Nephron progenitor cell (in vitro differentiated cells): ENCODE results near the gene RABEP1.

Source experiments
- DNase-seq: peaks from one replicate; pipeline ENCODE4 v3.0.0; 2021
- H3K27ac Mint-ChIP-seq: 2 replicates; pipeline ENCODE4 v1.8.0; 2021; ENCODE audit warnings: mild to moderate bottlenecking, moderate library complexity, mixed read lengths
- H3K27me3 Mint-ChIP-seq: 2 replicates; pipeline ENCODE4 v1.8.0; 2021; ENCODE audit warnings: mild to moderate bottlenecking, low read depth, mixed read lengths; ENCODE audit not compliant: poor library complexity
- H3K36me3 Mint-ChIP-seq: 2 replicates; pipeline ENCODE4 v1.8.0; 2021; ENCODE audit warnings: low read depth, mixed read lengths
- H3K4me1 Mint-ChIP-seq: 2 replicates; pipeline ENCODE4 v1.8.0; 2021; ENCODE audit warnings: mixed read lengths
- H3K4me3 Mint-ChIP-seq: 2 replicates; pipeline ENCODE4 v1.8.0; 2021; ENCODE audit warnings: mild to moderate bottlenecking, moderate library complexity, mixed read lengths
- H3K9me3 Mint-ChIP-seq: 2 replicates; pipeline ENCODE4 v1.8.0; 2021; ENCODE audit warnings: mild to moderate bottlenecking, moderate library complexity, mixed read lengths
- TF ChIP-seq, protein P1 (sequence below): fragments of 200-600 bp; sonication (generic); IDR thresholded peaks from 2 replicates; pipeline ENCODE4 v1.5.0; 2021; ENCODE audit warnings: antibody characterized with exemption

Gene RABEP1

DNA sequence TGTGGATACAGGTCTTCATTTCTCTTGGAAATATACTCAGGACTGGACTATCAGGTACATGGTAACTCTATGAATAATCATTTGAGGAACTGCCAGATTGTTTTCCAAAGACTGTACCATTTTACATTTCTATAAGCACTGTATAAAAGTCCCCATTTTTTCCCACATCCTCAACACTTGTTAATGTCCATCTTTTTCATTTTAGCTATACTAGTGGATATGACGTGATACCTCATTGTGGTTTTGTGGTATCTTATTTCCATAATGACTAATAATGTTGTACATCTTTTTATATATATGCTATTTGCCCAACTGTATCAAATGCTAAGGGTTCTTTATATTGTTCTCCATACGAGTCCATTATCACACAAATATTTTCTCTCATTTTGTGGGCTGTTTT, 114.5 kb downstream of the RABEP1 start:
- peaks cover 75% of the 10 kb centered on the region for H3K36me3 Mint-ChIP-seq
- no peak overlapping the region for H3K4me3 Mint-ChIP-seq
- H3K27ac Mint-ChIP-seq = no peak overlapping the region
- H3K4me1 Mint-ChIP-seq = no peaks in the 10 kb centered on the region
- TF ChIP-seq, protein P1, sequence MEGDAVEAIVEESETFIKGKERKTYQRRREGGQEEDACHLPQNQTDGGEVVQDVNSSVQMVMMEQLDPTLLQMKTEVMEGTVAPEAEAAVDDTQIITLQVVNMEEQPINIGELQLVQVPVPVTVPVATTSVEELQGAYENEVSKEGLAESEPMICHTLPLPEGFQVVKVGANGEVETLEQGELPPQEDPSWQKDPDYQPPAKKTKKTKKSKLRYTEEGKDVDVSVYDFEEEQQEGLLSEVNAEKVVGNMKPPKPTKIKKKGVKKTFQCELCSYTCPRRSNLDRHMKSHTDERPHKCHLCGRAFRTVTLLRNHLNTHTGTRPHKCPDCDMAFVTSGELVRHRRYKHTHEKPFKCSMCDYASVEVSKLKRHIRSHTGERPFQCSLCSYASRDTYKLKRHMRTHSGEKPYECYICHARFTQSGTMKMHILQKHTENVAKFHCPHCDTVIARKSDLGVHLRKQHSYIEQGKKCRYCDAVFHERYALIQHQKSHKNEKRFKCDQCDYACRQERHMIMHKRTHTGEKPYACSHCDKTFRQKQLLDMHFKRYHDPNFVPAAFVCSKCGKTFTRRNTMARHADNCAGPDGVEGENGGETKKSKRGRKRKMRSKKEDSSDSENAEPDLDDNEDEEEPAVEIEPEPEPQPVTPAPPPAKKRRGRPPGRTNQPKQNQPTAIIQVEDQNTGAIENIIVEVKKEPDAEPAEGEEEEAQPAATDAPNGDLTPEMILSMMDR = no peak
- no peak for DNase-seq
- H3K9me3 Mint-ChIP-seq = no peaks in the 10 kb centered on the region
- peaks cover 3% of the 10 kb centered on the region for H3K27me3 Mint-ChIP-seq

- H3K27me3 Mint-ChIP-seq = no peaks in the 10 kb centered on the region
- DNase-seq = no peak
- H3K4me1 Mint-ChIP-seq = no peaks in the 10 kb centered on the region
- no peaks in the 10 kb centered on the region for H3K9me3 Mint-ChIP-seq
- TF ChIP-seq, protein P1 = no peak
- peaks cover 68% of the 10 kb centered on the region for H3K36me3 Mint-ChIP-seq
- H3K27ac Mint-ChIP-seq = no peak overlapping the region
- no peak overlapping the region for H3K4me3 Mint-ChIP-seq
Observed at GRCh38 chr17:5399767-5400166, 117.7 kb downstream of the RABEP1 start.

DNA sequence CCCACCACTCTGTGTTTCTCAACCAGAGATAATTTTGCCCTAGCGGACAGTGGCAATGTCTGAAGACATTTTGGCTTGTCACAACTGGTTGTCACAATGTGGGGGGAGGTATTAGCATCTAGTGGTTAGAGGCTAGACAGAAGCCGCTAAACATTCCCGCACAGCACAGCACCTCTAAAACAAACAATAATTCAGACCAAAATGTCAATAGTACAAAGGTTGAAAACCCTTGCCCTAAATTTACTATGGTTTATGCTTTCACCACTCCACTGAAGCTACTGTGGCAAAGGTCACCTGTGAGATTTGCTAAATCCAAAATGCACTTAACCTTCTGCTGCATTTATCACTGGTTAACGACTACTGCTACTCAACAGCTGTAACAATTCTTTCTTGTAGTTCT, 123.3 kb downstream of the RABEP1 start:
- no peaks in the 10 kb centered on the region for H3K27me3 Mint-ChIP-seq
- H3K36me3 Mint-ChIP-seq = peaks cover 32% of the 10 kb centered on the region
- no peaks in the 10 kb centered on the region for H3K9me3 Mint-ChIP-seq
- H3K4me1 Mint-ChIP-seq = no peaks in the 10 kb centered on the region
- no peak overlapping the region for H3K27ac Mint-ChIP-seq
- TF ChIP-seq, protein P1 = no peak
- no peak for DNase-seq
- no peak overlapping the region for H3K4me3 Mint-ChIP-seq

DNA sequence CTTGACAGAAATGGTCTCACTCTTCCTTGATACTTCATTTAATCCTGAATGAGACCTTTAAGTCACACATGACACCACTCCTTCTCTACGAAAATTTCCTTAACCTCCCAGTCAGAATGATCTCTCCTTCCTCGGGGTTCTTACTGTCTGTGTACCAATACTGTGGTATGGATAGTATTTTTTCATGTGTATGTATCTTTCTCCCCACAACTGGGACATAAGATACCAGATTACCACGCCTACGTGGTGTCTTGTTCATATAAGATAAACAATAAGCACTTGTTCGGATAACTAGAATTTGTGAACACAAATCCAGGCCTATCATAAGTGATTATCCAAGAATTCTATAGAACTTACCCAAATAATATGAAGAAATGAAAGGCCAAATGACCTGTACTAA, 126.1 kb downstream of the RABEP1 start:
- TF ChIP-seq, protein P1 = no peak
- no peak for DNase-seq
- H3K4me3 Mint-ChIP-seq = no peak overlapping the region
- H3K9me3 Mint-ChIP-seq = no peaks in the 10 kb centered on the region
- H3K27ac Mint-ChIP-seq = no peak overlapping the region
- no peaks in the 10 kb centered on the region for H3K27me3 Mint-ChIP-seq
- peaks cover 42% of the 10 kb centered on the region for H3K36me3 Mint-ChIP-seq
- H3K4me1 Mint-ChIP-seq = no peaks in the 10 kb centered on the region

- Mint-ChIP-seq H3K4me3 (no peak overlapping the region), H3K27me3 (no peaks in the 10 kb centered on the region), H3K4me1 (no peaks in the 10 kb centered on the region), H3K36me3 (peaks cover 42% of the 10 kb centered on the region), H3K9me3 (no peaks in the 10 kb centered on the region), H3K27ac (peak overlapping the region; percentile 5)
- no peak for DNase-seq
- TF ChIP-seq, protein P1 = no peak
Observed at GRCh38 chr17:5410594-5411272, 128.6 kb downstream of the RABEP1 start.

GRCh38 chr17:5413682-5414081, 131.6 kb downstream of the RABEP1 start:
- DNase-seq = no peak
- peaks cover 50% of the 10 kb centered on the region for H3K36me3 Mint-ChIP-seq
- H3K27me3 Mint-ChIP-seq = no peaks in the 10 kb centered on the region
- TF ChIP-seq, protein P1 = no peak
- no peak overlapping the region for H3K27ac Mint-ChIP-seq
- H3K4me3 Mint-ChIP-seq = no peak overlapping the region
- H3K9me3 Mint-ChIP-seq = no peaks in the 10 kb centered on the region
- H3K4me1 Mint-ChIP-seq = peaks cover 17% of the 10 kb centered on the region
